ENCODE measurements around the gene SERINC5. TPM values are rescaled to one million over a fixed set of nuclear protein-coding genes. Genes with fewer than 3 reads are reported as not detected.
"Not testable (repeated sequence)": the region's sequence is repeated elsewhere in the genome, so short reads cannot be mapped to it uniquely, and the experiment has no call there.

The SERINC5 gene
- total RNA-seq, 1 donor from 2014 or later: 12.9 TPM

- Histone ChIP-seq H3K36me3 (ENCODE audit: control insufficient read depth, insufficient read depth, low read length) (no peaks in the 10 kb centered on the region), H3K27me3 (ENCODE audit: control insufficient read depth, insufficient read depth, low read length) (no peaks in the 10 kb centered on the region), H3K4me3 (ENCODE audit: low read depth, low read length) (no peak overlapping the region)
- no peak for TF ChIP-seq CTCF (IDR thresholded peaks at IDR 0.05; ENCODE audit: insufficient read depth, low read length, poor library complexity, severe bottlenecking)
- DNase-seq (ENCODE audit: low read depth): no peak
These were observed 112.9 kb downstream of the SERINC5 start for GRCh38 chr5:80142996-80143395.

GRCh38 chr5:80141681-80142080 is 114.2 kb downstream of the SERINC5 start:
- H3K27me3 ChIP-seq (ENCODE audit: control insufficient read depth, insufficient read depth, low read length): no peaks in the 10 kb centered on the region
- no peak overlapping the region for H3K4me3 ChIP-seq (ENCODE audit: low read depth, low read length)
- no peak for DNase-seq (ENCODE audit: low read depth)
- H3K36me3 ChIP-seq (ENCODE audit: control insufficient read depth, insufficient read depth, low read length): no peaks in the 10 kb centered on the region
- TF ChIP-seq CTCF (IDR thresholded peaks at IDR 0.05; ENCODE audit: insufficient read depth, low read length, poor library complexity, severe bottlenecking): no peak

GRCh38 chr5:80141147-80141671 is 114.6 kb downstream of the SERINC5 start:
- H3K36me3 ChIP-seq (ENCODE audit: control insufficient read depth, insufficient read depth, low read length): no peaks in the 10 kb centered on the region
- no peak for DNase-seq (ENCODE audit: low read depth)
- no peaks in the 10 kb centered on the region for H3K27me3 ChIP-seq (ENCODE audit: control insufficient read depth, insufficient read depth, low read length)
- H3K4me3 ChIP-seq (ENCODE audit: low read depth, low read length): no peak overlapping the region
- no peak for TF ChIP-seq CTCF (IDR thresholded peaks at IDR 0.05; ENCODE audit: insufficient read depth, low read length, poor library complexity, severe bottlenecking)

GRCh38 chr5:80140496-80140895 is 115.4 kb downstream of the SERINC5 start:
- no peak overlapping the region for H3K4me3 ChIP-seq (ENCODE audit: low read depth, low read length)
- TF ChIP-seq CTCF (IDR thresholded peaks at IDR 0.05; ENCODE audit: insufficient read depth, low read length, poor library complexity, severe bottlenecking): no peak
- H3K27me3 ChIP-seq (ENCODE audit: control insufficient read depth, insufficient read depth, low read length): no peaks in the 10 kb centered on the region
- no peaks in the 10 kb centered on the region for H3K36me3 ChIP-seq (ENCODE audit: control insufficient read depth, insufficient read depth, low read length)
- DNase-seq (ENCODE audit: low read depth): no peak

- no peak for TF ChIP-seq CTCF (IDR thresholded peaks at IDR 0.05; ENCODE audit: insufficient read depth, low read length, poor library complexity, severe bottlenecking)
- H3K4me3 ChIP-seq (ENCODE audit: low read depth, low read length): no peak overlapping the region
- H3K36me3 ChIP-seq (ENCODE audit: control insufficient read depth, insufficient read depth, low read length): no peaks in the 10 kb centered on the region
- no peak for DNase-seq (ENCODE audit: low read depth)
- no peaks in the 10 kb centered on the region for H3K27me3 ChIP-seq (ENCODE audit: control insufficient read depth, insufficient read depth, low read length)
These were observed 116.3 kb downstream of the SERINC5 start for GRCh38 chr5:80139466-80139972.

- no peak for TF ChIP-seq CTCF (IDR thresholded peaks at IDR 0.05; ENCODE audit: insufficient read depth, low read length, poor library complexity, severe bottlenecking)
- Histone ChIP-seq H3K4me3 (ENCODE audit: low read depth, low read length) (no peak overlapping the region), H3K36me3 (ENCODE audit: control insufficient read depth, insufficient read depth, low read length) (no peaks in the 10 kb centered on the region), H3K27me3 (ENCODE audit: control insufficient read depth, insufficient read depth, low read length) (no peaks in the 10 kb centered on the region)
- no peak for DNase-seq (ENCODE audit: low read depth)
These were observed 117.4 kb downstream of the SERINC5 start for GRCh38 chr5:80138486-80138885.

- not testable (repeated sequence) for H3K4me3 ChIP-seq (ENCODE audit: low read depth, low read length); DNase-seq (ENCODE audit: low read depth)
These were observed 119.0 kb downstream of the SERINC5 start for GRCh38 chr5:80136798-80137197.

More at GRCh38 chr5:80136798-80137197, 119.0 kb downstream of the SERINC5 start:
- H3K27me3 ChIP-seq (ENCODE audit: control insufficient read depth, insufficient read depth, low read length); H3K36me3 ChIP-seq (ENCODE audit: control insufficient read depth, insufficient read depth, low read length): not testable (repeated sequence)

Data from kidney epithelial cell (primary cell).